SHP77 (cell line): ENCODE measurements around the gene UBE2E1.
A peak's percentile ranks its signal among the peaks of the same experiment; 100 is the strongest.
"Not testable (repeated sequence)": the region's sequence is repeated elsewhere in the genome, so short reads cannot be mapped to it uniquely, and the experiment has no call there.

ENCODE experiments used
- DNase-seq, 2 experiments: peaks; one replicate each; lab custom pipeline; 2025; lab: John Stamatoyannopoulos, UW

Gene UBE2E1

DNA sequence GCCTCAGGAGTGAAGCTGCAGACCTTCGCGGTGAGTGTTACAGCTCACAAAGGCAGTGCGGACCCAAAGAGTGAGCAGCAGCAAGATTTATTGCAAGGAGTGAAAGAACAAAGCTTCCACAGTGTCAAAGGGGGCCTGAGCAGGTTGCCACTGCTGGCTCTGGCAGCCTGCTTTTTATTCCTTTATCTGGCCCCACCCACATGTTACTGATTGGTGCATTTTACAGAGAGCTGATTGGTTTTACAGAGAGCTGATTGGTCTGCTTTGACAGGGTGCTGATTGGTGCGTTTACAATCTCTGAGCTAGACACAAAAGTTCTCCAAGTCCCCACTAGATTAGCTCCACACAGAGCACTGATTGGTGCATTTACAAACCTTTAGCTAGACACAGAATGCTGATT lies 76.2 kb downstream of the UBE2E1 start:
- DNase-seq = not testable (repeated sequence)

DNA sequence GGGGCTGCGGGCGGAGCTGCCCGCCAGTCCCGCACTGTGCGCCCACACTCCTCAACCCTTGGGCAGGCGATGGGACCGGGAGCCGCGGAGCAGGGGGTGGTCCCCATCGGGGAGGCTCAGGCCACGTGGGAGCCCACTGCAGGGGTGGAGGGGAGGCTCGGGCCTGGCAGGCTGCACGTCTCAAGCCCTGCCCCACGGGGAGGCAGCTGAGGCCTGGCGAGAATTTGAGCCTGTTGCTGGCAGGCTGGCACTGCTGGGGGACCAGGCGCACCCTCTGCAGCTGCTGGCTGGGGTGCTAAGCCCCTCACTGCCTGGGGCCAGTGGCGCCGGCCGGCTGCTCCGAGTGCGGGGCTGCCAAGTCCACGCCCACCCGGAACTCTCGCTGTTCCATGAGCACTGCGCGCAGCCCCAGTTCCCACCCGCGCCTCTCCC lies 76.7 kb downstream of the UBE2E1 start:
- no peak for DNase-seq

DNA sequence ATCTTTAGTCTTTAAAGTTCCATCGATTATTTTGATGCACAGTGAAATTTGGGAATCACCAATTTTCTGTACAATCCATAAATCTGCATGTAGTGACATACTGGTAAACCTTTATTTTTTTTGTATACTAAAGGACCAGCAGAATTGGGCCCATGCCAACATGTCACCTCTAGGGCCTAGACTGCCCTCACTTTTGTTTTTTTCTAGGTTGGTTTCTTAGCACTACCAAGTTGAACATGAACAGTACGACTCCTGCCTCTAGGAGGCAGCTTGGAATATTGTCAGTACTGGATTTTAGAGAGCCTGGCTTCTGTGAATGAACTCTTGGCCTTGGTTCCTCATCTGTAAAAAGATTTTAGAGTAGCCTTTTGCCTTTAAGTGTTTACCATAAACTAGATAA lies 78.7 kb downstream of the UBE2E1 start:
- DNase-seq = no peak

DNA sequence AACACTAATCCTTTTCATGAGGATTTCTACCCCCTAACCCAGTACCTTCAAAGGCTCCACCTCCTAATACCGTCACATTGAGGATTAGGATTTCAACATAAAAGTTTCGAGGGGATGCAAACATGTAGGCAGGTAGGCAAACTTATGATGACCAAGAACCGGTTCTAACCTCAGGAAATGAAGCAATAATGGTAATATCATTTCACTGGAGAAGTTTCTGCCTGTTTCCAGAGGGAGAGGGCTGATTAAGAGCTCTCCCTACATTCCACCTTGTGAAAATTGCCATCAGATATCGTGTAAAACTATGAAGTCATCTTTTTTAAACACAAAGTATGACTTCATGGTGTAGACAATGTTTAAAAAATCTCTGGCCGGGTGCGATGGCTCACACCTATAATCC lies 79.5 kb downstream of the UBE2E1 start:
- DNase-seq = no peak

DNA sequence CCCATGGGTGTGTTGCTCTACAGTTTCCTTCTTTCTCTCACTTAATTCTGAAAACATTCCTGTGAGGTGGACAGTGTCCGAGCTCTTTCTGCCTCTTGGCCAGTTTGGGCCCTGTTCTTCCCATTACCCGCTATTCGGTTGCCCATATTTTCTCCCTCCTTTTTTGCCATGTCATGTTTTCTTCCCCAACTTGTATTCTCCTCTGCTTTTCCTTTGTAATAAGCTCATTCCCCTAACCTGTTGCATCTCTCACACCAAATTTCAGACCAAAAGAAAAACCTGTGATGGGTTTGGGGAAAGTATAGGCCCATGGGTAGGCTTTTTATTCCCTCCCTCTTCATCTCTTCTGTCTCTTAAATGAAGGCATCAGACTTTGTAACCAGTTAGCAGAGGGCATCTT lies 80.6 kb downstream of the UBE2E1 start:
- DNase-seq = no peak

DNA sequence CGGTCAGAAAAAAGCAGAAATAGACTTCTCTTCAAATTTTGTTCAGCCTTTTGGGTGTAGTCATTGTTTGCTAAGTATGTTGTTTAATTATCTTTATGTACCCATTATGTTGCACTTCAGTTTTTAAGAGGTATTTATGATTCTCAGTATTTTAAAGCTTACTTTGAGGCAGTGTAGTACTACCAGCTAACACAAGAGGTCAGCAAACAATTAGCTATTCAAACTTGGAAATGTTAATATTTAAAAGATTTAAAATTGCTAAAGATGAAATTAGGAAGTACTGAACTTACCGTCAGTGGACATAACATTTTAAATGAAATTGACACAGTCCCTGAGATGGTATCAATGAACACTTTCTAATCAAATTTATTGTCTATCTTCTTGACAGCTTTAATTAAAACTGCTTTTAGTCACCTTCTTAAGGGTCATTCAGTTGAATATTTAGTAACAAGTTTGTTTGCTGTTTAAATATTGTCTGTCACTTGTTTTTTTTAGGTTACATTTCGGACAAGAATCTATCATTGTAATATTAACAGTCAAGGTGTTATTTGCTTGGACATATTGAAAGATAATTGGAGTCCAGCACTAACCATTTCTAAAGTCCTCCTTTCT lies 83.0 kb downstream of the UBE2E1 start:
- DNase-seq = no peak

DNA sequence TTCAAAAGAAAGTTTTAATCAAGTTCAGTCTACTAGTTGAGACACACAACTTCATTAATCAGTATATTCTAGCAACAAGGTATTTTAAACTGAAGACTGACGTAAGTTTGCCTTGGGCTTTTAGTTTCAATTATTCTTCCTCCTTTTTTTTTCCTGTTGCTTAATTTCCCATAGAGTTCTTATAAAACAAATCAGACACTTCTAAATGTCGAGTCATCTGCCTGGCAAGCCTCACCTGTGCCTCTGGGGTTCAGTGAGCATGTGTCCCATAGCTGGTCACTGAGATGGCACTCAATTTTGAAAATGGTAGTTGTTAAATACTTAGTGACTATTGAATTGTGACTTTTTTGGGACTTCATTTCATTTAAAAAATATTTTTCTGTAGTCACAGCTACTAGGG lies 83.6 kb downstream of the UBE2E1 start:
- no peak for DNase-seq

DNA sequence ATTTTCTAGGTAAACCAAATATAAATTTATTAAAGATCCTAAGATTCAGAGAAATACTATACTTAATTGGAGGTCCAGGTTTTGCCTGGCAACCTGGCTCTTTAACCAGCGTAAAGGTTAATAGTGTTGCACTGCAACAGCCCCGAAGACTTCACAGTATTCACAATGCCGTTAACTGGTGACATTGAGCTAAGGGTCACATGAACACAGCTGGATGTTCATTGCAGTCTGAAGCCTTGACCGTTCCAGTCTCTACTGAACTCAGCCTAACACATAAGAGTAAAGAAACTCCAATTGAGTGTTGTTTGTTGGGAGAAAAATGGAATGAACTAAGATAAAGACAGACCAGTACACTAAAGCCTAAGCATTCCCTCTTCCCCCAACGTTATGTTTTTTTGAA lies 84.2 kb downstream of the UBE2E1 start:
- DNase-seq = no peak

DNA sequence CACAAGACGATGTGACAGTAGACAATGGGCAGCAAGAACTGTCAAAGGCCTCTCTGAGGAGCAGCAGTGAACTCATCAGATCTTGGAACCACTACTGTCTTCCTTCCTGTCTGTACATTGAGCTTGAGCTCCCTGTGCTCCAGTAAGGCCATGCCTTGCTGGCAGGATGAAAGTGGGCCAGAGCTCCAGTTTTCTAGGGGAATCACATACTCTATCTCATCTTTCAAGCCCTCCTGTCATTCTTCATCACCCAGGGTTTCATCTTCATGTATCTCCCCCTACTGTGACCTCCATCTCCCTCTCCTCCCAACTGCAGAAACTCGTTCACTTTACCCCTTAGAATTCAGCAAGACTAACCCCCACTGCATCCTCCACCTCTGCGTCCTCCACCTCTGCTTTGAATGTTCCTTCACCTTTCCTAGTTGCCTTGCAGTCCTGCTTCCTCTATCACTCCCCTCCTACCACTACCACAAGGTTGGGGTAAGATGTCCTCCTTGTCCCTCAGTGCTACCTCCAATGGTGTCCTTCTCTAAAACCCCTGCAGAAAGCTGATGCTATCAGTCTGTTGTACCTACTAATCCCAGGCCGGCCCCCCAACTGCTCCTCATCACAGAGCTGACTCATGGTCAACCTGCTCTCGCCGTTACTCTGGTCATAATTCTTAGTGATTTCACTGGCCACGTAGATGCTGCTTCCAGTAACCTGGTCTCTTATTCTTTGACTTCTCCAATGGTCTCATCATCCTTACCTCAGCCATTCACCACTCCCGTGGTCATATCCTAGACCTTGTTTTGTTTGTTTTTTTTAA lies 88.7 kb downstream of the UBE2E1 start:
- no peak for DNase-seq

DNA sequence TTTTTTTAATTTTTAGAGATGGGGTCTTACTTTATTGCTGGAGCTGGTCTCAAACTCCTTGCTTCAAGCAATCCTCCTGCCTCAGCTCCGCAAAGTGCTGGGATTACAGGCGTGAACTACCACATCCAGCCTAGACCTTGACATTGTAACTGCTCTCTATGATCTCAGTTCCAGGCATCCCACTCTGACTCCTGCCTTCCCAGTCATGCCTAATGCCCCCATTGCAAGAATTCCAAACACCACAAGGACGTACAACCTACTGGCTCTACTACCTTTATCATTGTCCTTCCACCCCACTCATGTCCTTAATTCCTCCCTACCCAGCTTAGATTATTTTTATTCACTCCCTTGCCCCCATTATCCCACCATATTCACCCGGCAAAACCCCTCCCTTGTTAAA lies 89.4 kb downstream of the UBE2E1 start:
- DNase-seq = no peak

DNA sequence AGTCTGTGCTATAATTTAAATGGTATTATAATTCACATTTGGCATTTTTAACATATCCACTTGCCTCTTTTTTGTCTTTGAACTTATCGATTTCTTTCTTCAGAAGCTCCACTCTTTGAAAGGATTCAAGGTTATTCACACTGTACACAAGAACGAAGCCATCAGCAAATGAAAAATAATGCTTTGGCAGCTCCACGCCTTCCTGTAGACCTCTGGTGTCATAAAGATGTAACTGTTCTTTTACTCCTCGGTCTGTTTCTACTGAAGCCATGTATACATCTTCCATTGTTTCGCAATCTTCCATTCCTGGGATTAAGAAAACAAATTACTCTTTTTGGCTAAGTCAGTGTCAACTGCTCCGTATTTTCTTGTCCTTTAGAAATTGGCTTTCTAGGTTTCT lies 95.0 kb downstream of the UBE2E1 start:
- DNase-seq = no peak

DNA sequence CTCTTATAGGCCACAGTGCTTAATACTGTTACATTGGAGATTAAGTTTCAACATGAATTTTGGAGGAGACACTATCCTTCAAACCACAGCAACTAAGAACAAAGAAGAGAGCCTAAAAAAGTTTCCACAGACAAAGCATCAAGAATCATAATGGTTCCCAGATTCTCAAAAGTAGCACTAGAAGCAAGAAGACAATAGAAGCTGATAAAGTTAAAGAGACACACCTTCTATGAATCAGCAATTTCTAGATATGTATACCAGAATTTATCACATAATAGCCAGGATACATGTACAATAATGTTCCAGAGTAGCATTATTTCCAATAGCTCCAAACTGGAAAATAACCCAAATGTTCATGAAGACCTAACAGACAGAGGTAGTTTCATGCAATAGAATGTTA lies 98.8 kb downstream of the UBE2E1 start:
- no peak for DNase-seq

DNA sequence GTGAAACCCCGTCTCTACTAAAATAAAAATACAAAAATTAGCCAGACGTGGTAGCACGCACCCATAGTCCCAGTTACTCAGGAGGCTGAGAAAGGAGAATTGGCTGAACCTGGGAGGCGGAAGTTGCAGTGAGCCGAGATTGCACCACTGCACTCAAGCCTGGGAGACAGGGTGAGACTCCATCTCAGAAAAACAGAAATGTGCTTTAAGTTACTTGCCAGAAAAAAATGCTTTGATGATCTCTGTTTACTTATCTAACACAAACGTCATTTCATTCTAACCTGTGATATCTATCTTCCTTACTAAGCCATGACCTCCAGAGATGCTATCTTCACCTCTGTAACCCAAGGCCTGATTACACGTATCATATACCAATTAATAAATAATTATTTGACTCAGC lies 103.6 kb downstream of the UBE2E1 start:
- DNase-seq = no peak

DNA sequence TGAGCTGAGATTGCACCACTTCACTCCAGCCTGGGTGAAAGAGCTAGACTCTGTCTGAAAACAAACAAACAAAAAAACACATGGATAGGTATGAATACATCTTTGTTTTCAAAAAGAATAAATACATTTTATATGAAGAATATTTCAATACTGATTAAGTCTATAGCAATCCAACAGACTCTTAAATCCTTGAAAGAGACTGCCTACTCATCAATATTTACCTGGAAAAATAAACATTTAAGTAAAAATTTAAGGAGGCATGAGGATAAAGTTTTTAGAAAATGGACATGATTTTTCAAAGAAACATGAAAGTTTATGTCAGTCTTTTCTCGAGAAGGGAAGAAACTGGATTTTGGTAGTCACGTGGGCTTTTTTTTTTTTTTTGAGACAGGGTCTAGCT lies 105.6 kb downstream of the UBE2E1 start:
- DNase-seq = no peak

DNA sequence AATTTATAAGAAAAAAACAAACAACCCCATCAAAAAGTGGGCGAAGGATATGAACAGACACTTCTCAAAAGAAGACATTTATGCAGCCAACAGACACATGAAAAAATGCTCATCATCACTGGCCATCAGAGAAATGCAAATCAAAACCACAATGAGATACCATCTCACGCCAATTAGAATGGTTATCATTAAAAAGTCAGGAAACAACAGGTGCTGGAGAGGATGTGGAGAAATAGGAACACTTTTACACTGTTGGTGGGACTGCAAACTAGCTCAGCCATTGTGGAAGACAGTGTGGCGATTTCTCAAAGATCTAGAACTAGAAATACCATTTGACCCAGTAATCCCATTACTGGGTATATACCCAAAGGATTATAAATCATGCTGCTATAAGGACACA lies 106.6 kb downstream of the UBE2E1 start:
- not testable (repeated sequence) for DNase-seq

DNA sequence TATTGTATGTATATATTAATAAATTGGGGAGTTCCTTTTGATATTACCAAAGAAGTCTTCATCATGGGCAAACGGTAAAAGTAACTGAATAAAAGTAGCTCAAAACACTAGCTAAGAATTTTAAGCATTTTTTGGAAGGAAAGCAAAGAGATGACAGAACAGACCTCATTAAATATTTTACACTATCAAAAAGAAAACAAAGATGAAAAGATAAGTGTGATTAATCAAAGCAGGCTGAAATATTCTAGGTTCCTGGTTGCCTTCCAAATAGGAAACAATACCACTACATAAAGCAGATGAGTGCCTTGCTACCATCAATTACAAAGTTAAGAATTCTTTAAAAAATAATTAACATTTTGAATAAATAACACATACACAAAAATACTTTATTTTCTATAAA lies 107.4 kb downstream of the UBE2E1 start:
- no peak for DNase-seq

DNA sequence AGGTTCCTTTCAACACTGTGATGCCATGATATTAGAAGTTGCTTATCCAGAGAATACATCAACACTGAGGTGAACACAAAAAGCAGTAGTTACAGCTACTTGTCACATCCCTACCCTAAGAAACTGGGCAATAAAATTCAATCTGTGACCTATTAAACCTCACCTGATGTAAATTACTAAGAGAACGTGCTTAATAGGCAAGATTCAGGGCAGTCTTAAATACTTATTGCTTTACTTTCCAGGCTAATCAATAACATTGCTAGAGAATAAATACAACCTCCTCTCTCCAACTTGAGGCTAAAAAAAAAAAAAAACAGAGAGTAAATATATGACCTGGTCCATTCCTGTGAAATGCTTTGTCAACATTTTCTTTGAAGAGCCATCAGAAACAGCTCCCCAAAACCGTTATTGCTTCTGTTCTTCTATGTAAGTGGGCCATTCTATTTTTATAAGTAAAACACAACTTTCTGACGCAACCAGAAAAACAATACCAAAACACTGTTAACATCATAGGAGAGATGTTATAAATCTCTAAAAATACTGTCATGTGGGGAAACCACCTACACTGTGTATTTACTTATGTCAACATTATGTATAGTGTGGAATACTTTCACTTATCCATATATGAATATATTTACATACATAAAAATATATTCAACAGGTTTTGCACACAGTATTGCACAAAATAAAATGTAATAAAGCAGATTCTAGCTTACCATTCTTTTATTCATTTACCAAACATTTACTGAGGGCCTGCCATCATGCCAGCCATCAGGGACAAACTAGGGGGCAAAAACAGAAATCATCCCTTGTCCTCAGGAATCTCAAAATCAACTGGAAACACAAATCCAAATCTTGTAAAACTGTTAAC lies 108.4 kb downstream of the UBE2E1 start:
- DNase-seq = no peak

DNA sequence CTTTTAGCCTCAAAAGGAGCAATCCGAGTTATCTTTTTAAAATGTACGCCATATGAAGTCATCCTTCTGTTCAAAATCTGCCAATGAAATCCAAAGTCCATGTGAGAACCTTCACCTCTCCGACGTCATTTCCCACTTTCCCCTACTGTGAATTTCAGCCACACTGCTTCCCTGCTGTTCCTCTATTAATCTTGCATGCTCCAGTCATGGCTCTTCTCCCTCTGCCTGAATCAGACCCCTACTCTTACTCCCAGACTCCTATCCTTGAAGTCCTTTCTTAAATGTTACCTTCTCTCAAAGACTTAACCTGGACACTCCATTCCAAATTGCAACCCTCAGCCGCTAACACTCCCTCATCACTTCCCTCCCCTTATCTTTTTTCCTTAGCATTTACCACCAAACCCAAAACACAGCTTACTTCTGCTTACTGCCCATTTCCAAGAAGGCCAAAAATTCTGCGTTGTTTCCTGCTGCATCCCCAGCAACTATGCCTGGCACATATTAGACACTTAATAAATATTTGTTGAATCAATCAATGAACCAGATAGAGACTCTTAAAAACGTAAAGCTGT lies 109.9 kb downstream of the UBE2E1 start:
- peak in 1 of 2 experiments; percentile 46 for DNase-seq

DNA sequence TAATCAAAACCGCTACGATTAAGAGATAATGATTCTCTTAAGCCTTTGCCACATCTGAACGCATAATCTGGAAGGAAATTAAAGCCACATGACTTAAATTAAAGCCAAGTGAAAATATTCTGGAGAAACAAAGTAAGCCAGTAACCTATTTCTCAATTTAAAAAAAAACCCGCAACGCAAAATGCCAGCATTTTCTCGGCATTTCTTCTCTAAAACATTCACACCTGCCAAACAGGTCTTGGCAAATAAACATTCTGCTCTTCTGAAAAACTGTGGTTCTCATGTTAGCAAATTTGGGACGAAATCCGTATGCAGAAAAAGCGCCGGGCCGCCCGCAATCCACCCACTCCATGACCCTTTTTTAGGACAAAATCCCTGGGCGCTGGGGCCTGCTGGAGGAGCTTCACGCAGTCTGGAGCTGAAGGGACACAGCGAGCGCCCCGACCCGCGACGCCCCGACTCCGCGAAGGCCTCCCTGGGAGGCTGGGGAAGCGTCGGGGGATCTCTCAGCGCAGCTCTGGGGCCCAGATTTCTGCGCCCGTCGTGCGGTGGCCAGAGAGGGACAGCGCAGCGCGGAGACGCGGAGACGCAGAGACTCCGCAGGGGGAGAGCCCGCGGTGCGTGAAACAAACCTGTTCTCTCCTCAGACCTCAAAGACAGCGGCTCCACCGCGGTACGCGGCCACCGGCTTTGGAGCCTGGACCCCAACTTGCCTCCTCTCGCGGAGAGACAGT lies 110.6 kb downstream of the UBE2E1 start:
- no peak for DNase-seq

DNA sequence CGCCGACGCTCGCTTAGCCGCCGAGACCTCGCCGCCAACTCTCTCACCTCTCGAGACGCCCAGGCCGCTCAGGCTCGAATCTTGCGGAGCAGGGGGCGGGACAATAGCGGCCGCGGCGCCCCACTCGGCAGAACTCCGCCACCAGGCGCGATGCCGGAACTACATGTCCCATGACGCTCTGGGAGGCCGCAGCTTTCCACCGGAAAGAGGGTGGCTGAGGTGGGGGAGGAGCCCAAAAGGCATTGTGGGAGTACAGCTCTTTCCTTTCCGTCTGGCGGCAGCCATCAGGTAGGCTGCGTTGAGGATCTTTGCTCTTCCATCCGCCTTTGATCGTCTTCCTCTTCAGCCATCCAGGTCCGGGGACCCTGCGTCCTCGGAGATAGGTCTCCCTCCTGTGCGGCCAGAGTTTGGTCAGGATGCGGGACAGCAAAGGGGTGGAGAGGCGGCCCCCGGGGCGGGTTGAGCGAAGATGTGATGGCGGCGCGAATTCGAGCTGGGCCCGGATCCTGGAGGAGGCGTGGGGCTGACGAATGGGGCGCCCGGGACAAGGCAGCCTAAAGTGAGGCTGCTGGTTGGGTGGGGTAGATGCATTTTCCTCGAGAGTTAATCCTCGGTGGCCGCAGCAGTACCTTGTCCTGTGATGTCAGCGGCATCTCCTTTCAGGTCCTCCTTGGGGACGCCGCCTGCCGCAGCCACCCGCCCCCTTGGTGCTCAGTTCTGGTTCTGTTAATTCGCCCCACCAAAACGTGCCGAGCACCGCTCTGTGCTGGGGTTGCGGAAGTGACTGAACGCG lies 111.3 kb downstream of the UBE2E1 start, which contains the start of the genes NKIRAS1 and RPL15:
NKIRAS1 (minus strand) TSS at position 105 of the 793 bp plus-strand sequence. CDS start 6,086 bp downstream, outside the sequence.
RPL15 (plus strand) TSS at position 247 of the 793 bp plus-strand sequence. CDS start 728 bp downstream, outside the sequence.
- peak; percentile 94 for DNase-seq
